HG02852 (cell line): Measurements from ENCODE around the gene GRID2.

Experiments used
- ATAC-seq: cut with Tn5 transposase; IDR thresholded peaks from one replicate; pipeline ENCODE4 v1.9.1; 2021; ENCODE audit warnings: mild to moderate bottlenecking, moderate library complexity; ENCODE audit not compliant: unreplicated experiment

The GRID2 gene

GRCh38 chr4:93179044-93179443 lies 875.3 kb downstream of the GRID2 start:
- no peak for ATAC-seq

- no peak for ATAC-seq
Measured at GRCh38 chr4:93182722-93183121, 879.0 kb downstream of the GRID2 start.

- no peak for ATAC-seq
Measured at GRCh38 chr4:93183576-93183975, 879.8 kb downstream of the GRID2 start.

GRCh38 chr4:93184053-93184452 lies 880.3 kb downstream of the GRID2 start:
- no peak for ATAC-seq

GRCh38 chr4:93186846-93187245 lies 883.1 kb downstream of the GRID2 start:
- ATAC-seq: no peak

- no peak for ATAC-seq
Measured at GRCh38 chr4:93187466-93187865, 883.7 kb downstream of the GRID2 start.

- no peak for ATAC-seq
Measured at GRCh38 chr4:93187892-93188291, 884.1 kb downstream of the GRID2 start.

- peak; percentile 43 for ATAC-seq
Measured at GRCh38 chr4:93199492-93199891, 895.7 kb downstream of the GRID2 start.

- no peak for ATAC-seq
Measured at GRCh38 chr4:93201471-93202096, 897.8 kb downstream of the GRID2 start.

GRCh38 chr4:93203708-93204107 lies 899.9 kb downstream of the GRID2 start:
- ATAC-seq: no peak

GRCh38 chr4:93212250-93212649 lies 908.5 kb downstream of the GRID2 start:
- no peak for ATAC-seq

- ATAC-seq: no peak
Measured at GRCh38 chr4:93216646-93217045, 912.9 kb downstream of the GRID2 start.

GRCh38 chr4:93217431-93217830 lies 913.7 kb downstream of the GRID2 start:
- ATAC-seq: no peak

GRCh38 chr4:93221771-93222170 lies 918.0 kb downstream of the GRID2 start:
- no peak for ATAC-seq

- ATAC-seq: no peak
Measured at GRCh38 chr4:93228021-93228420, 924.3 kb downstream of the GRID2 start.

- ATAC-seq: no peak
Measured at GRCh38 chr4:93232883-93233282, 929.1 kb downstream of the GRID2 start.

GRCh38 chr4:93237521-93237920 lies 933.8 kb downstream of the GRID2 start:
- no peak for ATAC-seq

GRCh38 chr4:93243262-93243661 lies 939.5 kb downstream of the GRID2 start:
- ATAC-seq: no peak

GRCh38 chr4:93261207-93261606 lies 957.4 kb downstream of the GRID2 start:
- no peak for ATAC-seq

- ATAC-seq: no peak
Measured at GRCh38 chr4:93263166-93263565, 959.4 kb downstream of the GRID2 start.

GRCh38 chr4:93267747-93268146 lies 964.0 kb downstream of the GRID2 start:
- no peak for ATAC-seq

GRCh38 chr4:93285346-93285745 lies 981.6 kb downstream of the GRID2 start:
- ATAC-seq: no peak

GRCh38 chr4:93289241-93289640 lies 985.5 kb downstream of the GRID2 start:
- ATAC-seq: no peak
